GM12878 (cell line): ENCODE data around the gene PPIL3. TPM values are rescaled to one million over a fixed set of nuclear protein-coding genes. Genes with fewer than 3 reads are reported as not detected.

Experiments
- ATAC-seq: fragments of 200-7000 bp; cut with Tn5 transposase; 3 replicates; pipeline ENCODE4 v1.9.1; 2020; ENCODE audit warnings: mild to moderate bottlenecking, moderate library complexity
- BruUV-seq: library from RNA; stranded (reverse); fragments of 400-500 nt; replicated peaks from 2 replicates; lab custom pipeline; 2021; lab: Mats Ljungman, UMichigan
- CTCF ChIA-PET: fragments of 300-600 bp; sonication (Branson Sonifier 250); formaldehyde crosslinking; extraction: SDS; loops from one replicate; lab custom pipeline; 2021; ENCODE audit warnings: inconsistent platforms; lab: Yijun Ruan, JAX
- POLR2A ChIA-PET: fragments of 350-600 bp; formaldehyde crosslinking; extraction: SDS; loops from one replicate; lab custom pipeline; 2021; ENCODE audit warnings: inconsistent platforms; lab: Charles Lee
- RAD21 ChIA-PET: fragments of 300-600 bp; sonication (Branson Sonifier 250); formaldehyde crosslinking; loops from one replicate; lab custom pipeline; 2023; ENCODE audit warnings: antibody characterized with exemption; ENCODE audit not compliant: unreplicated experiment; lab: Charles Lee
- SMC1A ChIA-PET: fragments of 300-600 bp; sonication (Branson Sonifier 250); formaldehyde crosslinking; loops from one replicate; lab custom pipeline; 2023; ENCODE audit not compliant: unreplicated experiment, uncharacterized antibody; lab: Charles Lee
- DNase-seq: peaks from one replicate; pipeline ENCODE4 v3.0.0-alpha.2; 2011; ENCODE audit warnings: low read depth, low spot score
- FAIRE-seq: peaks from 3 replicates; lab custom pipeline; 2011; peaks lifted over from hg19 to GRCh38; lab: Jason Lieb, UNC
- H2AFZ ChIP-seq: 2 replicates; pipeline ENCODE4 v1.6.0; 2011; ENCODE audit warnings: low read depth, low read length, control low read depth; ENCODE audit not compliant: control insufficient read depth
- H3K27ac ChIP-seq: 2 replicates; pipeline ENCODE4 v1.5.1; 2011; ENCODE audit warnings: control low read depth; ENCODE audit not compliant: control insufficient read depth, insufficient read depth
- H3K27me3 ChIP-seq, 2 experiments: replicated peaks in 1 of 2; 2 replicates each; pipeline versions ENCODE4 v1.6.0 to v1.6.1; 2011; ENCODE audit warnings: low read length in 1 of 2; ENCODE audit not compliant: control insufficient read depth in 2 of 2, insufficient read depth in 2 of 2
- H3K36me3 ChIP-seq, 2 experiments: 2 replicates each; pipeline ENCODE4 v1.5.1; 2011; ENCODE audit warnings: low read length in 1 of 2; ENCODE audit not compliant: control insufficient read depth in 2 of 2, insufficient read depth in 2 of 2
- H3K4me1 ChIP-seq: 2 replicates; pipeline ENCODE4 v1.6.1; 2011; ENCODE audit warnings: mild to moderate bottlenecking, low read length, moderate library complexity, mixed read lengths; ENCODE audit not compliant: control insufficient read depth, insufficient read depth
- H3K4me2 ChIP-seq: 2 replicates; pipeline ENCODE4 v1.6.0; 2011; ENCODE audit warnings: control low read depth; ENCODE audit not compliant: control insufficient read depth, insufficient read depth
- H3K4me3 ChIP-seq: fragments of 200-600 bp; sonication (generic); 2 replicates; pipeline ENCODE4 v1.5.1; 2016
- H3K79me2 ChIP-seq: 2 replicates; pipeline ENCODE4 v1.6.0; 2011; ENCODE audit warnings: low read length; ENCODE audit not compliant: control insufficient read depth, insufficient read depth
- H3K9ac ChIP-seq: 2 replicates; pipeline ENCODE4 v1.8.0; 2011; ENCODE audit warnings: low read length, control low read depth, mixed read lengths; ENCODE audit not compliant: control insufficient read depth, insufficient read depth
- H3K9me3 ChIP-seq: replicated peaks from 3 replicates; pipeline ENCODE4 v1.5.1; 2011; ENCODE audit warnings: mild to moderate bottlenecking, low read length; ENCODE audit not compliant: control insufficient read depth, insufficient read depth
- H4K20me1 ChIP-seq: 2 replicates; pipeline ENCODE4 v1.6.0; 2011; ENCODE audit not compliant: control insufficient read depth, insufficient read depth
- ASH2L ChIP-seq: fragments of 300-600, 200-600 bp; sonication (generic); IDR thresholded peaks from 2 replicates; pipeline ENCODE4 v1.6.1; 2017; ENCODE audit warnings: low read depth, mild to moderate bottlenecking, borderline replicate concordance
- BCL11A ChIP-seq: IDR thresholded peaks from 2 replicates; pipeline ENCODE4 v1.6.1; 2011; ENCODE audit warnings: low read depth, low read length
- JUND ChIP-seq: IDR thresholded peaks from 2 replicates; pipeline ENCODE4 v1.6.1; 2012; ENCODE audit warnings: low read depth, mild to moderate bottlenecking, low read length, improper control_type of control experiment, moderate library complexity
- MEF2B ChIP-seq: fragments of 450-650 bp; IDR thresholded peaks from 2 replicates; pipeline ENCODE4 v1.6.1; 2018; ENCODE audit warnings: mild to moderate bottlenecking, moderate library complexity; ENCODE audit not compliant: partially characterized antibody, poor library complexity, severe bottlenecking
- MYC ChIP-seq: IDR thresholded peaks from 2 replicates; pipeline ENCODE4 v1.6.1; 2011; ENCODE audit warnings: mild to moderate bottlenecking, low read length, moderate library complexity, inconsistent platforms; ENCODE audit not compliant: insufficient read depth, insufficient replicate concordance, insufficient read length, severe bottlenecking
- NFIC ChIP-seq: IDR thresholded peaks from 2 replicates; pipeline ENCODE4 v1.6.1; 2012; ENCODE audit warnings: low read depth, mild to moderate bottlenecking, inconsistent platforms, low read length, moderate library complexity
- WGBS: methylation state at CpG from one replicate; pipeline ENCODE4 v1.1.6; 2016; ENCODE audit warnings: low lambda C conversion rate; ENCODE audit not compliant: insufficient replicate concordance, insufficient coverage; ENCODE audit errors: missing lambda C conversion rate; 5-methylcytosine and 5-hydroxymethylcytosine counted together
- in situ Hi-C: fragments of 300-500 bp; cut with MboI; formaldehyde crosslinking; loops from 9 replicates; pipeline ENCODE4 v1.14.3; 2018; ENCODE audit warnings: mixed read lengths
- intact Hi-C: fragments of 100-400 bp; cut with micrococcal nuclease; formaldehyde crosslinking; loops from one replicate; pipeline ENCODE4 v1.14.2; 2022; ENCODE audit not compliant: unreplicated experiment
- polyA plus RNA-seq, 11 experiments: library from polyadenylated mRNA; depleted of rRNA in 4 of 11; unstranded in 6 of 11; stranded (reverse) in 5 of 11; fragments of >200 nt; fragmentation: Nextera tagmentation in 4 of 11; fragmentation: Illumina TruSeq in 1 of 11; extraction: Ambion mirVana in 4 of 11; extraction: Trizol in 1 of 11; gene quantifications; 1 replicate in 1 of 11; 2 replicates in 10 of 11; pipeline versions ENCODE4 v1.2.1 to v1.2.3, GENCODE V29; 2011 to 2016; ENCODE audit warnings: inconsistent platforms in 2 of 11, missing spikeins in 2 of 11, low read depth in 1 of 11
- total RNA-seq, 4 experiments: library from RNA; depleted of rRNA in 3 of 4; stranded (reverse); fragments of >200 nt in 3 of 4; fragmentation: Illumina TruSeq in 1 of 4; extraction: Trizol in 1 of 4; gene quantifications; 2 replicates each; pipeline versions ENCODE4 v1.2.1 to v1.2.3, GENCODE V29; 2013 to 2021

Gene PPIL3
- total and polyA plus RNA-seq, 10 of the 15 experiments (the other 5 are each of a cell fraction or from before 2014, with no cell fraction given): 33.8 to 176 (median 59.1) TPM

DNA sequence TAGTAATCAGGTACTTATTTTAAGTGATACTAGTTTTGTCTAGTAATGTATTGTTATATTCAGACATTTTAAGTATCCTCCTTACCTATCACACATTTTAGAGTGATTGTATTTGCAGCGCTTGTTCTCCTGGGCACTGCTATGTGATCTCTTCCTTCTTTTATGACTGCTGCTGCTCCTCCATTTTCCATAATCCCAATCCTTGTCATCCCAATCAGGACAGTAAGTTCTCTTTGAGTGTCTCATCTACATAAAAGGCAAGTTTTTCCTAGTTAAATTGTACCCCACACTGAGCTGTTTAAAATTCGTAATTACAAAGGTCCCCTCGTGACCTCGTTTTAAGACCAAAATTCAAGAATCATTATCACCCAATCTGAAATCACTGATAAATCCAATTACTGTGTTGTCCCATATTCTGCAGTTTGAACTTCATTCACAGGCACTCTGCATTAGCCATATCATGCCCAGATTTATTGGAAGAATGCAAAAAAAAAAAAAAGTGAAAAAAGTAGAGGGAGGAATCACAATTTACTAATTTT, 27.2 kb downstream of the PPIL3 start:
- peak overlapping the region; percentile 100 for H3K4me3 ChIP-seq
- no peak for TF ChIP-seq JUND
- no peak for TF ChIP-seq NFIC
- TF ChIP-seq MYC: no peak
- TF ChIP-seq MEF2B: no peak
- TF ChIP-seq BCL11A: no peak
- TF ChIP-seq ASH2L: no peak
- TF ChIP-seq, all 136 proteins: peak for 0
- intact Hi-C loops (loop anchor here (10.0 kb wide), 1 partner anchor 1513 kb away; the partner anchor contains the start of gene BMPR2), in situ Hi-C loops (no loop called here)
- Histone ChIP-seq H3K9ac (peak overlapping the region; percentile 51), H3K36me3 (peaks cover 6 to 33% of the 10 kb centered on the region in 2 experiments), H3K27me3 (no peaks in the 10 kb centered on the region), H4K20me1 (peaks cover 5% of the 10 kb centered on the region; the same call in 1 of the 2 replicates), H3K9me3 (no peaks in the 10 kb centered on the region), H3K27ac (peak overlapping the region; percentile 51), H2AFZ (no peak overlapping the region), H3K4me1 (no peaks in the 10 kb centered on the region), H3K4me2 (peak overlapping the region; percentile 95), H3K79me2 (peaks cover 76% of the 10 kb centered on the region)
- WGBS: 11% methylated on average over 4 of the region's 4 CpGs
- ChIA-PET RAD21 (no interaction called here), SMC1A (interaction anchor here (1.7 kb wide), 1 partner anchor 47 kb away, joined by 9 read pairs; no protein-coding TSS in a partner anchor), POLR2A (interaction anchor here (0.6 to 0.7 kb wide), 5 partner anchors 149 to 1505 kb away, joined by 3 to 7 read pairs (median 3); no protein-coding TSS in a partner anchor), CTCF (interaction anchor here (0.6 to 1.4 kb wide), 5 partner anchors 20 to 1316 kb away, joined by 3 to 4 read pairs (median 4); no protein-coding TSS in a partner anchor)
- DNase-seq (no peak), ATAC-seq (no peak), FAIRE-seq (no peak)
- BruUV-seq: no TSS peak
